Muscle layer of duodenum (tissue), 2 donors: ENCODE measurements around the gene ASF1B.

Experiments
- H3K27ac ChIP-seq: one replicate; pipeline ENCODE4 v1.7.0; 2013; ENCODE audit warnings: mild to moderate bottlenecking, low read length
- H3K27me3 ChIP-seq: one replicate; pipeline ENCODE4 v1.7.0; 2013; ENCODE audit warnings: low read depth, mild to moderate bottlenecking, control low read depth, low read length
- H3K36me3 ChIP-seq, 2 donors: one replicate each; pipeline ENCODE4 v1.7.0; 2013; ENCODE audit warnings: low read length in 2 of 2, control low read depth in 1 of 2, mild to moderate bottlenecking in 1 of 2; ENCODE audit not compliant: insufficient read depth in 2 of 2, control insufficient read depth in 1 of 2
- H3K4me1 ChIP-seq, 2 donors: one replicate each; pipeline ENCODE4 v1.7.0; 2013; ENCODE audit warnings: low read length in 2 of 2, mild to moderate bottlenecking in 2 of 2, control low read depth in 1 of 2, moderate library complexity in 1 of 2; ENCODE audit not compliant: insufficient read depth in 2 of 2, control insufficient read depth in 1 of 2
- H3K4me3 ChIP-seq, 2 donors: one replicate each; pipeline ENCODE4 v1.7.0; 2013; ENCODE audit warnings: low read length in 2 of 2, low read depth in 1 of 2, mild to moderate bottlenecking in 1 of 2
- H3K9me3 ChIP-seq, 2 donors: one replicate each; pipeline ENCODE4 v1.7.0; 2013; ENCODE audit warnings: low read length in 2 of 2, control low read depth in 1 of 2, mild to moderate bottlenecking in 1 of 2; ENCODE audit not compliant: control insufficient read depth in 1 of 2
- donor health status: healthy.

Gene ASF1B

GRCh38 chr19:14090509-14091080, 45.8 kb downstream of the ASF1B start, which contains the start of gene SAMD1:
Gene SAMD1 (minus strand): TSS chr19:14090751.
- Histone ChIP-seq H3K4me1 (peaks cover 0 to 16% of the 10 kb centered on the region in 2 donors), H3K36me3 (peaks cover 0 to 6% of the 10 kb centered on the region in 2 donors), H3K4me3 (peak within 1 kb of the TSS; percentile 76 to 81), H3K9me3 (peaks cover 6 to 8% of the 10 kb centered on the region in 2 donors), H3K27me3 (no peaks in the 10 kb centered on the region), H3K27ac (peak within 1 kb of the TSS; percentile 72)

DNA sequence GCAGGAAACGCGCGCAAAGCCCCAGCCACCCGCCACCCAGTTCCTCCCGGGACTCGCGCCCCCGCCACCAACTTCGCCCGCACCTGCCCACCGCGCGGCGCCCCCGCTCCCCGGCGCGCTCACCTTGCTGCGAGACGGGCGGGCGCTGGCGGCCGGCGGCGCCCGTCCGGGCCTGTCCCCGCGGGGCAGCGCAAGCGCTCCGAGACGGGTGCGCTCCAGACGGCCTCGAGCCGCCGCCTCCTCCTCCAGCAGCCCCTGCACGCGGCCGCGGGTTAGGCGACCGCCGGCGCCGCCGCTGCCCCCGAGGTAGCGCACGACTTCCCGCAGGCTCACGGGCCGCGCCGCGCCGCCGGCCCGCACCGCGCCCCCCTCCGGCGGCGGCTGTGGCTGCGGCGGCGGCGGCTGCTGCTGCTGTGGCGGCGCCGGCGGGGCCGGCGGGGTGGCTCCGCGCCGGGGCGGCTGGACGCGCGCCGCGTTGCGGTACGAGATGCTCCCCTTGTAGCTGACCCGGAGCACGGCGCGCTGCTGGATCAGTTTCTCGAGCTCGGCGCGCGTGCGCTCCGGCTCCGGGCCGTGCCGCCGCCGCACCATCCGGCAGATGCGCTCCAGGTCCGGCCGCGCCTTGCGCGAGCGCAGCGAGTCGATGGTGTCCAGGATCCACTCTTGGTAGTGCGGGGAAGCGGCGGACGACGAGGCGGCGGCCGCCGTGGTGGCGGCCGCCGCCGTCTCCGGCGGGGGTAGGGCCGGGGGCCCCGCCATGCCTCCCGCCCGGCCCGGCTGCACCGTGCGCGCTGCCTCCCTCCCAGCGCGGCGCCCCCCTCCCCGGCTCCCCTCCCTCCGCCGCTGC, 46.5 kb downstream of the ASF1B start:
- peaks cover 0 to 16% of the 10 kb centered on the region in 2 donors for H3K4me1 ChIP-seq
- no peaks in the 10 kb centered on the region for H3K27me3 ChIP-seq
- peak overlapping the region in 1 of 2 donors; percentile 57 for H3K4me3 ChIP-seq
- H3K36me3 ChIP-seq: peaks cover 0 to 6% of the 10 kb centered on the region in 2 donors
- no peak overlapping the region for H3K27ac ChIP-seq
- H3K9me3 ChIP-seq: peaks cover 6 to 8% of the 10 kb centered on the region in 2 donors

DNA sequence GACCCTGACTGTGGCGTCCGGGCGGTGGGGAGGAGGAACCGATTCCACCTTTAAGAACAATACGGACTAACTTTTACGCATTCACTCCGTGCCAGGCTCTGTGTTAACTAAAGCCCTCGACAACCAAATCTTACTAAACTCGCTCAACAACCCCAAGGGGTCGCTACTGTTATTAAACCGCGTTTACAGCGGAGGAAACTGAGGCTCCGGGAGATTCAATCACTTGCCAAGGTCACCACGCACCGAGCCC, 47.1 kb downstream of the ASF1B start:
- peak overlapping the region in 1 of 2 donors; percentile 42 for H3K4me3 ChIP-seq
- H3K27me3 ChIP-seq: no peaks in the 10 kb centered on the region
- peaks cover 6 to 8% of the 10 kb centered on the region in 2 donors for H3K9me3 ChIP-seq
- no peak overlapping the region for H3K27ac ChIP-seq
- peaks cover 0 to 6% of the 10 kb centered on the region in 2 donors for H3K36me3 ChIP-seq
- peaks cover 0 to 16% of the 10 kb centered on the region in 2 donors for H3K4me1 ChIP-seq

- Histone ChIP-seq H3K36me3 (peaks cover 0 to 6% of the 10 kb centered on the region in 2 donors), H3K4me1 (peaks cover 0 to 16% of the 10 kb centered on the region in 2 donors), H3K27me3 (no peaks in the 10 kb centered on the region), H3K4me3 (peak overlapping the region in 1 of 2 donors; percentile 42), H3K9me3 (peaks cover 6 to 8% of the 10 kb centered on the region in 2 donors), H3K27ac (no peak overlapping the region)
Observed at GRCh38 chr19:14088634-14089411, 47.6 kb downstream of the ASF1B start.

DNA sequence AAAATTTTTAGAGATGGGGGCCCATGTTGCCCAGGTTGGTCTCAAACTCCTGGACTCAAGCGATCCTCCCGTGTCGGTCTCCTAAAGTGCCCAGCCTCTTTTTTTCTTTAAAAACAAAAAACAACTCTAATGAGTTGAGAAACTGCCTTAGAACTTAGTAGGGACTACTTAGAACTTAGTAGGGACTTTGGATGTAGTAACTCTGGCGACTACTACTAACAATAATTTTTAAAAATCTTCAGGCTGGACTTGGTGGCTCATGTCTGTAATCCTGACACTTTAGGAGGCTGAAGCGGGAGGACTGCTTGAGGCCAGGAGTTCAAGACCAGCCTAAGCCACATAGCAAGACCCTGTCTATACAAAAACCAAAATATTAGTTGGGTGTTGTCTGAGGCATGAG, 50.3 kb downstream of the ASF1B start:
- Histone ChIP-seq H3K36me3 (peaks cover 0 to 6% of the 10 kb centered on the region in 2 donors), H3K4me3 (no peak overlapping the region), H3K9me3 (no peaks in the 10 kb centered on the region), H3K27ac (no peak overlapping the region), H3K4me1 (peaks cover 7 to 19% of the 10 kb centered on the region in 2 donors), H3K27me3 (no peaks in the 10 kb centered on the region)

DNA sequence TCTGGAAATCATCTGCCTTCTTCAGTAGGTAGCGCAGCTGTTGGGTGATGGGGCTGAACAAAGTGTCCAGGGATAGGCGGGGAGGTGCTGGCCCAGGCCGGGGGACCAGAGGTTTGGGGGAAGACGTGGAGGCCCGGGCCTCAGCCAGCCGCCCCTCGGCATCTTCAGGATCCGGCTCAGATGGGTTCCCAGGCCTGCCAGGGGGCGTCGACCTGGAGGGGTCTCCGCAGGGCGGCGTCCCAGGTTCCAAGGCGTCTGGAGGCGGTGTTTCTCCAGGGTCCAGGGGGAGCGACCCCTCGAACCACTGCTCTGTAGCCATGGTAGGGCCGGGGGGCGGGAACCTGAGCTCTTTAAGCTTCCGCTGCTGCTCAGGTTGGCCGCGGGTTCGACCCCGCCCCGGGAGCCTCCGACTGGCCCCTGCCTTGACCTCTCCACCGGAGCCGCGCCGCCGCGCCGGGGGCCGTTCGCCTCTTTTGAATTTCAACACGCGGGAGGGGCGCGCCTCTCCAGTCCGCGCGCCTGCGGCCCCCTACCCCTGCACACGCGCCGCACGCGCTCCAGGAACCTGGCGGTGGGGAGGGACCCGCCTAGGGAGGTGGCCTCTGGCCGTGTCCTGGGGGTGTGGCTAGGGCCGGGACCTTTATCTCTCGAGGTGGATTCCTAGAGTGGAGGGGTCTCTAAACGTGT, 50.9 kb downstream of the ASF1B start, which contains the start of gene C19orf67:
Gene C19orf67 (minus strand): TSS at position 475 of the 687 bp plus-strand sequence. CDS start 156 bp downstream, at position 319.
- H3K4me3 ChIP-seq: no peak within 1 kb of the TSS

GRCh38 chr19:14082675-14082960, 53.8 kb downstream of the ASF1B start:
- Histone ChIP-seq H3K9me3 (no peaks in the 10 kb centered on the region), H3K27ac (peak overlapping the region; percentile 94), H3K27me3 (no peaks in the 10 kb centered on the region), H3K36me3 (no peaks in the 10 kb centered on the region), H3K4me3 (peak overlapping the region; percentile 83 to 91), H3K4me1 (peaks cover 7 to 18% of the 10 kb centered on the region in 2 donors)

More for the DNA sequence above, 50.9 kb downstream of the ASF1B start, which contains the start of gene C19orf67:
- Histone ChIP-seq H3K27me3 (no peaks in the 10 kb centered on the region), H3K9me3 (no peaks in the 10 kb centered on the region), H3K27ac (no peak within 1 kb of the TSS), H3K4me1 (peaks cover 7 to 23% of the 10 kb centered on the region in 2 donors), H3K36me3 (peaks cover 0 to 6% of the 10 kb centered on the region in 2 donors)

GRCh38 chr19:14081797-14082674, 54.4 kb downstream of the ASF1B start:
- Histone ChIP-seq H3K9me3 (no peaks in the 10 kb centered on the region), H3K4me3 (peak overlapping the region; percentile 83 to 91), H3K4me1 (peaks cover 7 to 18% of the 10 kb centered on the region in 2 donors), H3K27me3 (no peaks in the 10 kb centered on the region), H3K36me3 (no peaks in the 10 kb centered on the region), H3K27ac (peak overlapping the region; percentile 94)

- Histone ChIP-seq H3K27me3 (no peaks in the 10 kb centered on the region), H3K27ac (peak overlapping the region; percentile 94), H3K9me3 (no peaks in the 10 kb centered on the region), H3K4me3 (peak overlapping the region; percentile 83 to 91), H3K36me3 (no peaks in the 10 kb centered on the region), H3K4me1 (peaks cover 7 to 18% of the 10 kb centered on the region in 2 donors)
Observed at GRCh38 chr19:14080887-14081796, 55.2 kb downstream of the ASF1B start.
